Astrocyte of the spinal cord (primary cell): Measurements from ENCODE around the gene NPAS3.

Experiments
- DNase-seq: peaks from one replicate; pipeline ENCODE4 v3.0.0; 2011; ENCODE audit warnings: low read depth, low spot score
- H3K4me3 ChIP-seq: 2 replicates; pipeline ENCODE4 v1.5.1; 2011; ENCODE audit warnings: low read depth, mild to moderate bottlenecking, low read length, moderate library complexity
- CTCF ChIP-seq: IDR thresholded peaks from 2 replicates; pipeline ENCODE4 v1.5.1; 2012; ENCODE audit warnings: low read depth, mild to moderate bottlenecking, low read length, inconsistent platforms
- in situ Hi-C: cut with HindIII; loops from 2 replicates; pipeline ENCODE4 v1.10.0; 2017; ENCODE audit warnings: low sequenced_read_pairs

NPAS3 gene

GRCh38 chr14:33716921-33717320 lies 778.2 kb downstream of the NPAS3 start:
- no peak overlapping the region for H3K4me3 ChIP-seq
- in situ Hi-C loops, result no loop called here
- no peak for DNase-seq
- no peak for TF ChIP-seq CTCF

GRCh38 chr14:33717866-33718265 lies 779.2 kb downstream of the NPAS3 start:
- in situ Hi-C loops, result no loop called here
- H3K4me3 ChIP-seq, result no peak overlapping the region
- DNase-seq, result no peak
- TF ChIP-seq CTCF, result no peak

- TF ChIP-seq CTCF, result no peak
- in situ Hi-C loops, result no loop called here
- H3K4me3 ChIP-seq, result no peak overlapping the region
- DNase-seq, result no peak
Observed at GRCh38 chr14:33720284-33720787, 781.7 kb downstream of the NPAS3 start.

- in situ Hi-C loops, result no loop called here
- TF ChIP-seq CTCF, result no peak
- H3K4me3 ChIP-seq, result no peak overlapping the region
Observed at GRCh38 chr14:33726685-33727084, 788.0 kb downstream of the NPAS3 start.

GRCh38 chr14:33727606-33728005 lies 788.9 kb downstream of the NPAS3 start:
- TF ChIP-seq CTCF, result no peak
- H3K4me3 ChIP-seq, result no peak overlapping the region
- DNase-seq, result no peak
- in situ Hi-C loops, result no loop called here

More at GRCh38 chr14:33726685-33727084, 788.0 kb downstream of the NPAS3 start:
- no peak for DNase-seq

GRCh38 chr14:33728010-33728498 lies 789.4 kb downstream of the NPAS3 start:
- no peak for TF ChIP-seq CTCF
- no peak overlapping the region for H3K4me3 ChIP-seq
- no peak for DNase-seq
- in situ Hi-C loops, result no loop called here

- in situ Hi-C loops, result no loop called here
- no peak for TF ChIP-seq CTCF
- no peak overlapping the region for H3K4me3 ChIP-seq
- DNase-seq, result no peak
Observed at GRCh38 chr14:33730156-33730555, 791.5 kb downstream of the NPAS3 start.
